Measurements from ENCODE around the gene MTCL1. TPM values are rescaled to one million over a fixed set of nuclear protein-coding genes. Genes with fewer than 3 reads are reported as not detected.

The MTCL1 gene
- total RNA-seq, 1 experiment from 2014 or later: 297 TPM

GRCh38 chr18:8717011-8717770 lies 11.8 kb downstream of the MTCL1 start:
- intact Hi-C loops (cut with micrococcal nuclease; ENCODE audit: unreplicated experiment): no loop called here
- peaks cover 69% of the 10 kb centered on the region for H3K36me3 Mint-ChIP-seq (ENCODE audit: insufficient read depth, unreplicated experiment)
- H3K4me1 Mint-ChIP-seq (ENCODE audit: low read depth, unreplicated experiment): peaks cover 57% of the 10 kb centered on the region
- no peaks in the 10 kb centered on the region for H3K9me3 Mint-ChIP-seq (ENCODE audit: low read depth, unreplicated experiment)
- CTCF ChIA-PET: interaction anchor here (0.6 kb wide), 1 partner anchor 476 kb away, joined by 6 read pairs; no protein-coding TSS in a partner anchor
- no peak for TF ChIP-seq CTCF (IDR thresholded peaks at IDR 0.05; ENCODE audit: unreplicated experiment)
- BruUV-seq (replicated peaks): no TSS peak
- peak overlapping the region; percentile 50 for H3K27ac Mint-ChIP-seq (ENCODE audit: unreplicated experiment)
- H3K27me3 Mint-ChIP-seq (ENCODE audit: unreplicated experiment): no peaks in the 10 kb centered on the region
- DNase-seq: peak; percentile 19
- H3K4me3 Mint-ChIP-seq (ENCODE audit: low read depth, unreplicated experiment): peak overlapping the region; percentile 22

GRCh38 chr18:8718401-8718913 lies 13.1 kb downstream of the MTCL1 start:
- Mint-ChIP-seq H3K36me3 (ENCODE audit: insufficient read depth, unreplicated experiment) (peaks cover 73% of the 10 kb centered on the region), H3K9me3 (ENCODE audit: low read depth, unreplicated experiment) (no peaks in the 10 kb centered on the region), H3K27ac (ENCODE audit: unreplicated experiment) (peak overlapping the region; percentile 37), H3K4me3 (ENCODE audit: low read depth, unreplicated experiment) (peak overlapping the region; percentile 22), H3K4me1 (ENCODE audit: low read depth, unreplicated experiment) (peaks cover 63% of the 10 kb centered on the region), H3K27me3 (ENCODE audit: unreplicated experiment) (no peaks in the 10 kb centered on the region)
- no peak for TF ChIP-seq CTCF (IDR thresholded peaks at IDR 0.05; ENCODE audit: unreplicated experiment)
- intact Hi-C loops (cut with micrococcal nuclease; ENCODE audit: unreplicated experiment): no loop called here
- no TSS peak for BruUV-seq (replicated peaks)
- DNase-seq: no peak
- CTCF ChIA-PET: no interaction called here

- H3K9me3 Mint-ChIP-seq (ENCODE audit: low read depth, unreplicated experiment): no peaks in the 10 kb centered on the region
- intact Hi-C loops (cut with micrococcal nuclease; ENCODE audit: unreplicated experiment): no loop called here
- H3K27ac Mint-ChIP-seq (ENCODE audit: unreplicated experiment): no peak overlapping the region
- CTCF ChIA-PET: no interaction called here
- H3K4me1 Mint-ChIP-seq (ENCODE audit: low read depth, unreplicated experiment): peaks cover 70% of the 10 kb centered on the region
- H3K36me3 Mint-ChIP-seq (ENCODE audit: insufficient read depth, unreplicated experiment): peaks cover 74% of the 10 kb centered on the region
- H3K4me3 Mint-ChIP-seq (ENCODE audit: low read depth, unreplicated experiment): no peak overlapping the region
- no peak for DNase-seq
- no TSS peak for BruUV-seq (replicated peaks)
- TF ChIP-seq CTCF (IDR thresholded peaks at IDR 0.05; ENCODE audit: unreplicated experiment): no peak
- H3K27me3 Mint-ChIP-seq (ENCODE audit: unreplicated experiment): no peaks in the 10 kb centered on the region
Measured at GRCh38 chr18:8719192-8719591, 13.8 kb downstream of the MTCL1 start.

GRCh38 chr18:8720141-8720540 lies 14.8 kb downstream of the MTCL1 start:
- no TSS peak for BruUV-seq (replicated peaks)
- TF ChIP-seq CTCF (IDR thresholded peaks at IDR 0.05; ENCODE audit: unreplicated experiment): no peak
- H3K27ac Mint-ChIP-seq (ENCODE audit: unreplicated experiment): no peak overlapping the region
- H3K9me3 Mint-ChIP-seq (ENCODE audit: low read depth, unreplicated experiment): no peaks in the 10 kb centered on the region
- intact Hi-C loops (cut with micrococcal nuclease; ENCODE audit: unreplicated experiment): no loop called here
- peaks cover 75% of the 10 kb centered on the region for H3K36me3 Mint-ChIP-seq (ENCODE audit: insufficient read depth, unreplicated experiment)
- no peak for DNase-seq
- H3K4me3 Mint-ChIP-seq (ENCODE audit: low read depth, unreplicated experiment): no peak overlapping the region
- CTCF ChIA-PET: no interaction called here
- H3K27me3 Mint-ChIP-seq (ENCODE audit: unreplicated experiment): no peaks in the 10 kb centered on the region
- H3K4me1 Mint-ChIP-seq (ENCODE audit: low read depth, unreplicated experiment): peaks cover 80% of the 10 kb centered on the region

Measured in Calu3 (cell line).